Measurements from ENCODE around the gene PCDHGC4.

The PCDHGC4 gene

GRCh38 chr5:141484641-141485311 is at the start of gene PCDHGC4:
TSS of gene PCDHGC4 (plus strand) at chr5:141485030. CDS start at chr5:141485174, 144 bp downstream.
- DNase-seq, result no peak

GRCh38 chr5:141437221-141437620 is 47.6 kb upstream of the PCDHGC4 start:
- no peak for DNase-seq

- no peak for DNase-seq
Observed at GRCh38 chr5:141439411-141440141, 45.3 kb upstream of the PCDHGC4 start.

- DNase-seq, result no peak
Observed at GRCh38 chr5:141440341-141440740, 44.5 kb upstream of the PCDHGC4 start.

- no peak for DNase-seq
Observed at GRCh38 chr5:141441571-141442170, 43.2 kb upstream of the PCDHGC4 start.

- no peak for DNase-seq
Observed at GRCh38 chr5:141465351-141465750, 19.5 kb upstream of the PCDHGC4 start.

- peak in 1 of 2 donors; percentile 51 for DNase-seq
Observed at GRCh38 chr5:141475625-141476131, 9.2 kb upstream of the PCDHGC4 start, which contains the start of gene PCDHGC3. TSS of gene PCDHGC3 (plus strand) at chr5:141475966. CDS start at chr5:141476117, 151 bp downstream.

- no peak for DNase-seq
Observed at GRCh38 chr5:141476132-141476911, 8.5 kb upstream of the PCDHGC4 start.

- no peak for DNase-seq
Observed at GRCh38 chr5:141477044-141477575, 7.7 kb upstream of the PCDHGC4 start.

- DNase-seq, result no peak
Observed at GRCh38 chr5:141477815-141478214, 7.0 kb upstream of the PCDHGC4 start.

- no peak for DNase-seq
Observed at GRCh38 chr5:141478321-141478945, 6.4 kb upstream of the PCDHGC4 start.

GRCh38 chr5:141479776-141480175 is 5.1 kb upstream of the PCDHGC4 start:
- no peak for DNase-seq

GRCh38 chr5:141483902-141484301 is 928 bp upstream of the PCDHGC4 start:
- no peak for DNase-seq

GRCh38 chr5:141484310-141484640 is 555 bp upstream of the PCDHGC4 start:
- DNase-seq, result no peak

GRCh38 chr5:141485321-141486055 is 658 bp downstream of the PCDHGC4 start:
- no peak for DNase-seq

- DNase-seq, result no peak
Observed at GRCh38 chr5:141486091-141486490, 1.3 kb downstream of the PCDHGC4 start.

- no peak for DNase-seq
Observed at GRCh38 chr5:141487131-141487530, 2.3 kb downstream of the PCDHGC4 start.

GRCh38 chr5:141488591-141489561 is 4.0 kb downstream of the PCDHGC4 start, which contains the start of gene PCDHGC5:
TSS of gene PCDHGC5 (plus strand) at chr5:141489081. CDS start at chr5:141489241, 160 bp downstream.
- no peak for DNase-seq

- no peak for DNase-seq
Observed at GRCh38 chr5:141489841-141490240, 5.0 kb downstream of the PCDHGC4 start.

- no peak for DNase-seq
Observed at GRCh38 chr5:141490271-141490670, 5.4 kb downstream of the PCDHGC4 start.
